Mesenteric fat pad (tissue), 1 donor: ENCODE measurements around the gene DNAJC12. TPM values are rescaled to one million over a fixed set of nuclear protein-coding genes. Genes with fewer than 3 reads are reported as not detected.
"Not testable (repeated sequence)": the region's sequence is repeated elsewhere in the genome, so short reads cannot be mapped to it uniquely, and the experiment has no call there.

Experiments
- DNase-seq: peaks from one replicate; pipeline ENCODE4 v3.0.0-alpha.2; 2020; ENCODE audit warnings: low spot score
- long read RNA-seq: library from polyadenylated mRNA; unstranded; transcript quantifications from one replicate; pipeline ENCODE4 v2.0.0, GENCODE V29; 2020
- total RNA-seq: library from RNA; stranded (reverse); fragmentation: NEBNext Ultra II Directional; extraction: Animal tissue kit (Norgen Biotek cat#: 25700); gene quantifications from one replicate; pipeline ENCODE4 v1.2.1, GENCODE V29; 2021
- donor health status: DM: yes; HTN: yes; CAD: no.

DNAJC12 gene
- 1.0 TPM for total RNA-seq
- long read RNA-seq, partial matches to known transcripts = 0 of 1 reads
- long read RNA-seq, other reads (novel, unspliced or antisense) = 0 of 1 reads

- DNase-seq = no peak
These were observed at the start of gene DNAJC12 for GRCh38 chr10:67837541-67838314. DNAJC12 (minus strand) TSS chr10:67838188; CDS start chr10:67838011, 177 bp downstream.

GRCh38 chr10:67884842-67885670 lies 47.1 kb upstream of the DNAJC12 start:
- DNase-seq = peak; percentile 93

- peak; percentile 99 for DNase-seq
These were observed 46.4 kb upstream of the DNAJC12 start, which contains the start of gene SIRT1 for GRCh38 chr10:67884313-67884841. SIRT1 (plus strand) TSS chr10:67884656; CDS start chr10:67884722, 66 bp downstream.

- DNase-seq = no peak
These were observed 45.8 kb upstream of the DNAJC12 start for GRCh38 chr10:67883710-67884312.

GRCh38 chr10:67878133-67878532 lies 40.1 kb upstream of the DNAJC12 start:
- no peak for DNase-seq

GRCh38 chr10:67877421-67877820 lies 39.4 kb upstream of the DNAJC12 start:
- not testable (repeated sequence) for DNase-seq

- DNase-seq = no peak
These were observed 37.6 kb upstream of the DNAJC12 start for GRCh38 chr10:67875340-67876238.

GRCh38 chr10:67869996-67870395 lies 32.0 kb upstream of the DNAJC12 start:
- DNase-seq = peak; percentile 53

- DNase-seq = no peak
These were observed 30.1 kb upstream of the DNAJC12 start for GRCh38 chr10:67868132-67868531.

- peak; percentile 30 for DNase-seq
These were observed 26.8 kb upstream of the DNAJC12 start for GRCh38 chr10:67864607-67865371.

- DNase-seq = no peak
These were observed 25.1 kb upstream of the DNAJC12 start for GRCh38 chr10:67863094-67863493.

- DNase-seq = peak; percentile 35
These were observed 23.9 kb upstream of the DNAJC12 start for GRCh38 chr10:67861750-67862432.

- no peak for DNase-seq
These were observed 21.0 kb upstream of the DNAJC12 start for GRCh38 chr10:67858971-67859370.

GRCh38 chr10:67853512-67853911 lies 15.5 kb upstream of the DNAJC12 start:
- no peak for DNase-seq

GRCh38 chr10:67852761-67853160 lies 14.8 kb upstream of the DNAJC12 start:
- DNase-seq = no peak

- DNase-seq = no peak
These were observed 13.2 kb upstream of the DNAJC12 start for GRCh38 chr10:67851186-67851585.

- peak; percentile 96 for DNase-seq
These were observed 11.5 kb upstream of the DNAJC12 start for GRCh38 chr10:67849331-67850011.

- DNase-seq = no peak
These were observed 5.3 kb upstream of the DNAJC12 start for GRCh38 chr10:67843284-67843683.
